Ishikawa (cell line): Measurements from ENCODE around the gene RBM34.

ENCODE experiments used
- CEBPB ChIP-seq: IDR thresholded peaks from 2 replicates; pipeline ENCODE4 v1.6.1; 2012
- CREB1 ChIP-seq: IDR thresholded peaks from 2 replicates; pipeline ENCODE4 v1.6.1; 2012; ENCODE audit warnings: low read depth
- EGR1 ChIP-seq: IDR thresholded peaks from 2 replicates; pipeline ENCODE4 v1.6.1; 2012
- EP300 ChIP-seq: IDR thresholded peaks from 2 replicates; pipeline ENCODE4 v1.6.1; 2012; ENCODE audit warnings: borderline replicate concordance
- FOXM1 ChIP-seq: IDR thresholded peaks from 2 replicates; pipeline ENCODE4 v1.6.1; 2012; ENCODE audit warnings: low read depth, borderline replicate concordance
- NFIC ChIP-seq: IDR thresholded peaks from 2 replicates; pipeline ENCODE4 v1.6.1; 2012
- RAD21 ChIP-seq: IDR thresholded peaks from 2 replicates; pipeline ENCODE4 v1.6.1; 2012; ENCODE audit warnings: low read depth
- TAF1 ChIP-seq: IDR thresholded peaks from 2 replicates; pipeline ENCODE4 v1.6.1; 2012; ENCODE audit warnings: low read depth, mild to moderate bottlenecking
- TCF12 ChIP-seq: IDR thresholded peaks from 2 replicates; pipeline ENCODE4 v1.6.1; 2012; ENCODE audit warnings: low read depth
- TEAD4 ChIP-seq: IDR thresholded peaks from 2 replicates; pipeline ENCODE4 v1.6.1; 2012
- YY1 ChIP-seq: IDR thresholded peaks from 2 replicates; pipeline ENCODE4 v1.6.1; 2012; ENCODE audit warnings: low read depth
- ZBTB7A ChIP-seq: IDR thresholded peaks from 2 replicates; pipeline ENCODE4 v1.6.1; 2012; ENCODE audit warnings: low read depth
- TF ChIP-seq, protein P1 (sequence below): IDR thresholded peaks from 2 replicates; pipeline ENCODE4 v1.6.1; 2012
- TF ChIP-seq, protein P2 (sequence below): IDR thresholded peaks from 2 replicates; pipeline ENCODE4 v1.6.1; 2012; ENCODE audit warnings: low read depth, mild to moderate bottlenecking

DNA sequence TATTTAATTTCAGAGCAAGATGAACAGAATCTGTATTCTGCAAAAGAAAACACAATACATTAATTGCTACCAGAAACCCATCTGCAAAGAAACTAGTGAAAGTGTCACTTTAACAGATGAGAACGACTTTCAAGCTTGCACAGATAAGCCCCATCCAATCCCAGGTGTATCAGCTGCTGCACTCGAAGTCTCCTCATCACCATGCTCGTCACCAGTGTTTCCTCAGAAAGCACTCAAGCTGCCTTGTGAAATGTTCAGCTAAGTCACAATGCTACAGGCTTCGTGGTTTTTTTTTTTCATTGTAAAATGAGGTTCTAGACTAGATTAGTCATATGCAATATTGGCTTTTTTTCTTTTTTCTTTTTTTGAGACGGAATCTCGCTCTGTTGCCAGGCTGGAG lies 29.1 kb downstream of the RBM34 start:
- TF ChIP-seq CREB1 (no peak), EGR1 (no peak), FOXM1 (no peak), TAF1 (no peak), ZBTB7A (no peak), RAD21 (no peak), TEAD4 (no peak), YY1 (no peak), EP300 (no peak), NFIC (no peak), TCF12 (no peak), CEBPB (no peak)
- TF ChIP-seq, protein P1, sequence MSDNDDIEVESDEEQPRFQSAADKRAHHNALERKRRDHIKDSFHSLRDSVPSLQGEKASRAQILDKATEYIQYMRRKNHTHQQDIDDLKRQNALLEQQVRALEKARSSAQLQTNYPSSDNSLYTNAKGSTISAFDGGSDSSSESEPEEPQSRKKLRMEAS = no peak
- TF ChIP-seq, protein P2, sequence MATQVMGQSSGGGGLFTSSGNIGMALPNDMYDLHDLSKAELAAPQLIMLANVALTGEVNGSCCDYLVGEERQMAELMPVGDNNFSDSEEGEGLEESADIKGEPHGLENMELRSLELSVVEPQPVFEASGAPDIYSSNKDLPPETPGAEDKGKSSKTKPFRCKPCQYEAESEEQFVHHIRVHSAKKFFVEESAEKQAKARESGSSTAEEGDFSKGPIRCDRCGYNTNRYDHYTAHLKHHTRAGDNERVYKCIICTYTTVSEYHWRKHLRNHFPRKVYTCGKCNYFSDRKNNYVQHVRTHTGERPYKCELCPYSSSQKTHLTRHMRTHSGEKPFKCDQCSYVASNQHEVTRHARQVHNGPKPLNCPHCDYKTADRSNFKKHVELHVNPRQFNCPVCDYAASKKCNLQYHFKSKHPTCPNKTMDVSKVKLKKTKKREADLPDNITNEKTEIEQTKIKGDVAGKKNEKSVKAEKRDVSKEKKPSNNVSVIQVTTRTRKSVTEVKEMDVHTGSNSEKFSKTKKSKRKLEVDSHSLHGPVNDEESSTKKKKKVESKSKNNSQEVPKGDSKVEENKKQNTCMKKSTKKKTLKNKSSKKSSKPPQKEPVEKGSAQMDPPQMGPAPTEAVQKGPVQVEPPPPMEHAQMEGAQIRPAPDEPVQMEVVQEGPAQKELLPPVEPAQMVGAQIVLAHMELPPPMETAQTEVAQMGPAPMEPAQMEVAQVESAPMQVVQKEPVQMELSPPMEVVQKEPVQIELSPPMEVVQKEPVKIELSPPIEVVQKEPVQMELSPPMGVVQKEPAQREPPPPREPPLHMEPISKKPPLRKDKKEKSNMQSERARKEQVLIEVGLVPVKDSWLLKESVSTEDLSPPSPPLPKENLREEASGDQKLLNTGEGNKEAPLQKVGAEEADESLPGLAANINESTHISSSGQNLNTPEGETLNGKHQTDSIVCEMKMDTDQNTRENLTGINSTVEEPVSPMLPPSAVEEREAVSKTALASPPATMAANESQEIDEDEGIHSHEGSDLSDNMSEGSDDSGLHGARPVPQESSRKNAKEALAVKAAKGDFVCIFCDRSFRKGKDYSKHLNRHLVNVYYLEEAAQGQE = no peak
